HG02852 (cell line): ENCODE results near the gene PRDM16.
"Not testable (repeated sequence)": the region's sequence is repeated elsewhere in the genome, so short reads cannot be mapped to it uniquely, and the experiment has no call there.

ENCODE experiments used
- ATAC-seq: cut with Tn5 transposase; IDR thresholded peaks from one replicate; pipeline ENCODE4 v1.9.1; 2021; ENCODE audit warnings: mild to moderate bottlenecking, moderate library complexity; ENCODE audit not compliant: unreplicated experiment

PRDM16 gene

GRCh38 chr1:3159121-3159520, 90.1 kb downstream of the PRDM16 start:
- no peak for ATAC-seq

DNA sequence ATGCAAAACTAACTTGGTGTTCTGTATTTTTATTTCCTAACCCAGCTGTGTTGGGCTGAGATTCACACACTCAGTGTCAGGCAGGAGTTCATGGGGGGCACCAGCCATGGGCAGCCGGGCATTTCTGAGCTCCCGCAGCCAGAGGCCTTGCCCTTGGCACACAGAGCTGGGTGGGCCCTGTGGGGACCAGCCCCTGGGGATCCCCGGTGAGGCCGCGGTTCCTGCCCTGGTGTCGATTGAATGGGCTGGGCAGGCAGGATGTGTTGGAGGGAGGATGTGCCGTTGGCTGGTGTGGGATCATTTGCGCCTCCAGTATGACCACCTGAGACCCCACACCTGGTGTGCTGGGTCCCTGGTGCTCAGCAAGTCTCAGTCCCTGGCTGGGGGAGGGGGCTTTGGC, 91.0 kb downstream of the PRDM16 start:
- no peak for ATAC-seq

- ATAC-seq: no peak
Observed at GRCh38 chr1:3160647-3161145, 91.7 kb downstream of the PRDM16 start.

- no peak for ATAC-seq
Observed at GRCh38 chr1:3161176-3161840, 92.3 kb downstream of the PRDM16 start.

- no peak for ATAC-seq
Observed at GRCh38 chr1:3162322-3162882, 93.4 kb downstream of the PRDM16 start.

- ATAC-seq: no peak
Observed at GRCh38 chr1:3163356-3163755, 94.4 kb downstream of the PRDM16 start.

DNA sequence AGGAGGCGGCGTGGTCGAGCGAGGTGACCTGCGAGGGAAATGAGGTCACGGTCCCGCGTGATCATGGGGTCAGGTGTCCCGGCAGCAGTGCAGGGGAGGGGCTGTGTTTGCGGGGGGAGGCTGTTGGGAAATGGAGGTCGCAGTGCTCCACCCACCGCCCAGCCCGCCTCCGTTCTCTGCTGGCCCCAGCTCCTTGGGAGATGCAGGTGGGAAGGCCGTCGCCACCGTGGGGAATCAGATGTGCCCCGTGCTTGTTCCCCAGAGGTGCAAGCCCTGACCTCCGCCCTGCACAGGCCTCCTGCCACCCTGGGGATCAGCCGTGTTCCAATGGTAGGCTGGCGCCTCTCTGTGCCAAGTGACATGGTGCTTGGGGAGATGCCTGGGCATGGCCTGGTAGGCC, 95.7 kb downstream of the PRDM16 start:
- ATAC-seq: no peak

- ATAC-seq: not testable (repeated sequence)
Observed at GRCh38 chr1:3165189-3165588, 96.2 kb downstream of the PRDM16 start.

DNA sequence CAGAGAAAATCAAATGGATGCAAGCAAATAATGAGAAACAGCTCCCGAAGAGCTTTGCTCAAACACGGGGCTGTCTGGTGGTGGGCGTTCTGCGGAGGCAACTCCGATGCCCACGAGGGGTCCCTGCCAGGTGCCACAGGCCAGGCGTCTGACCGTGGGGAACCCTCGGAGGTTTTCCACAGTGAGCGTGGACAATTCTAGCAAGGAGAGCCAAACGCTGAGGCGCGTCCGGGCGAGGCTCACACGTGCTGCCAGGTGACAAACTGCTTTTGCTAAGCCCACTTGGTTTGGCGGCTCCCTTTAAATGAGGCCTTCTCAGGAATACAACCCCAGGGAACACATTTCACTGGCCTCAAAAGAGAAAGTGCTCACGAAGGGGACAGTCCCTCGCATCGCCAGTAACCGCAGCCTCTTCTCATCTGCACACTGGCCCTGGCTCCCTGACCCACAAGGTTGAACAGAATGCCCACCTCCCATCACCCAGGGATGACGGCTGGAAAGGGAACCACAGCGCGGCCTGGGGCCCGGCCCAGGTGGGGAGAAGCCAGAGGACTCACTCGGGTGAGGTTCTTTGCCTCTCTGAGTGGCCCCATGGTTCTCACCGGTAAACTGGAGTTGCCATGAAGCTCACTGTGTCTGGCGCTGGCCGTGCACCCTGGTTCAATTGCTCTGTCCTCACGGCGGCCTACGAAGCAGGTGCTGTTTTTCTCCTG, 97.4 kb downstream of the PRDM16 start:
- no peak for ATAC-seq

DNA sequence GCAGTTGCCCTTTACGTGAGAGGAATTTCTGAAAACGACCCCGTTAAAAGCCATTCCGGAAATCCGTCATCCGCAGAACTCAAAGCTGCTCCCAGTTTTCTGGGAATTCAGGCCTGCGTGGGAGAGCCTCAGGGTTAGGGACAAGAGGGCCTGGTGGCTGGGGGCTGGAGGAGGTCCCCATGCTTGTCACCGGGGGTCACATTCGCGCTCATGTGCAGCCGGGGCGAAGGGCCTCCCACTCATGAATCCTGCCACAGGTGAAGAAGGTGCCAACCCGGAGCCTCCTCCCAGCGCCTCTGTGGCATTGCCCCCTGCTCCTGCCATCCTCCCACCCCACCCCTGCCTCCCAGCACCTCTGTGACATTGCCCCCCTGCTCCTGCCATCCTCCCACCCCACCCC, 98.3 kb downstream of the PRDM16 start:
- ATAC-seq: no peak

DNA sequence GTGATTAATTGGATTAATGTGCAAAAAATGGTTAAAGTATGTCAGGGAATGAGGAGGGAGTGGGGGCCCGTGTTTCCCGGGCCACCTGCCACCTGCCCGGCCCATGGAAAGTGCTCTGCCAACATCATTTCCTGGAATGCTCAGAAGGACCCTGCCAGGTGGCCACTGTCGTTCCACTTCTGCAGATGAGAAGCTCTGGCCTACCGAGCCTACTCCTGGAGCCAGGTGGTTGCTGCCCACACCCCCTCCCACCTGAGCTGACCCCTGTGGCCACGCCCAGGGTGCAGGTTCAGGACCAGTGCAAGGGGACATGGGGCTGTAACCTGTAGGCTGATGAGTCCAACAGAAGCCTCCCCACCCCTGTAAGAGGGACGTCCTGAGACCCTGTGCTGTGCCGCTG, 99.7 kb downstream of the PRDM16 start:
- no peak for ATAC-seq

DNA sequence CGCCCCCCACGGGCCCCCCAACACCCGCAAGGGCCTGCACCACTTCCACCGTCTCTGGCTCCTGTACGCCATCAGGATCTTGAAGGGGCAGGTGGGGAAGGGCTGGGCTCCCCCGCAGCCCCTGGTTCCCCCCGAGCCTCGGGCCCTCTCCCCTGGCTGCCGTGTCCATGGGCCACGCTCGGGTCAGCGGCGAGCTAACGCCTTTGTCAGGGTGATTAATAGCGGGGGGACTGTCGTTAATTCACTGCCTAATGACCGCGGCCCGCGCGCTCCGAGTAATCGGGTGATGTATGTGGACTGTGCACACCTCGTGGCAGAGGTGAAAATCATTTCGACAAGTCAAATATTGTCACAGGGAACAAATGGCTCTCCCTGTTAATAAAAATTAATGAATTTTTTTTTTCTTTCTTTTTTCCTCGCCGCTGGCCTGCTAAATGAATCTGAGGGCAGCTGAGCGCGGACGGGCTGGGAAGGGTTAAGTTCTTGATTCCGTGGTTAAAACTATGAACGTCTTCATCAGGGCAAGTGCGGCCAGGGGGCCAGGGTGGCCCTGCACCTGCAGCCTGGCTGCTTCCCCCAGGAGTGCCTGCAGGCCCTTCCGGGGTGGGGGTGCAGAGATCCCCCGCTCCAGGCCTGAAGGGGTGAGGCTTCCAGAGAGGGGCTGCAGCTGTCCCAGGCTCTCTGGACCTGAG, 100.8 kb downstream of the PRDM16 start:
- ATAC-seq: no peak

DNA sequence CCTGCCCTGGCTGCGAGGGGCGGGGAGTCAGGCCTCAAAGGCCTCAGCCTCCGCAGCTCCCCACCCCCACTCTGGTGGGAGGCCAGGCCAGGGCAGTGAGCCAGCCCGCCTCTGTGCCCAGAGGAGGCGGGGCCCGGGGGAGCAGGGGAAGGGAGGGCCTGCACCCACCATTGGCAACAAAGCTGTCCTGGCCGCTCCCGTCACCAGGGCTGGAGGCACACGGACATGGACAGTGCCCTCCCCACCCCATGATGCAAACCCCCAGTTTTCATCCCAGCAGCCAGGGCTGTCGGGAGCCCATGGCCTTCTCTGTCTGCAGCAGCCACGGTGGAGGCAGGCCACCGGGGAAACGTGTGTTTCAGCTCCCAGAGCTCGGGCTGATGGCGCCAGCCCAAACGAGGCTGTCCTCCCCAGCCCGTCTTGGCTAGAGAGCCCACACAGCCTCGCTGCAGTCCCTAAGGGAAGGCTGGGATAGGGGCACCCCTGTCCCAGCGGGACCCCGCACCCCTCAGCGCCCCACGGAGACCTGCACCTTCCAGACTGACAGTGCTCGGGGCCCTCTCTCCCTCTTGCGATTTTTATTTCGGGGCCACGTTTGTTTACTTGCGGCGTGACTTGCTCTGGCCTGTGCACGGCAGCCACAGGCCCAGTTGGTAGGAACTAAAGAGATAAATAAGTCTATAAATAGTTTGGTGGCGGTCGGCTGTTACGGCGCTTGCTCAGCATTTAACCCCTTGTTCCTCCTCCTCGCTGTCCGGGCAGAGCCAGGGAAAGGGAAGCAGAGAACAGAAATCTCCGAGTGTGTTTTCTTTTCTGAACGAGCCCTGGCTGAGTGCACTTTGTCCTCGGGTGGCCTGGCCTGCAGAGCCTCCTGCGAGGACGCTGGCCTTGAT, 101.8 kb downstream of the PRDM16 start:
- ATAC-seq: no peak

- no peak for ATAC-seq
Observed at GRCh38 chr1:3171761-3172160, 102.8 kb downstream of the PRDM16 start.

DNA sequence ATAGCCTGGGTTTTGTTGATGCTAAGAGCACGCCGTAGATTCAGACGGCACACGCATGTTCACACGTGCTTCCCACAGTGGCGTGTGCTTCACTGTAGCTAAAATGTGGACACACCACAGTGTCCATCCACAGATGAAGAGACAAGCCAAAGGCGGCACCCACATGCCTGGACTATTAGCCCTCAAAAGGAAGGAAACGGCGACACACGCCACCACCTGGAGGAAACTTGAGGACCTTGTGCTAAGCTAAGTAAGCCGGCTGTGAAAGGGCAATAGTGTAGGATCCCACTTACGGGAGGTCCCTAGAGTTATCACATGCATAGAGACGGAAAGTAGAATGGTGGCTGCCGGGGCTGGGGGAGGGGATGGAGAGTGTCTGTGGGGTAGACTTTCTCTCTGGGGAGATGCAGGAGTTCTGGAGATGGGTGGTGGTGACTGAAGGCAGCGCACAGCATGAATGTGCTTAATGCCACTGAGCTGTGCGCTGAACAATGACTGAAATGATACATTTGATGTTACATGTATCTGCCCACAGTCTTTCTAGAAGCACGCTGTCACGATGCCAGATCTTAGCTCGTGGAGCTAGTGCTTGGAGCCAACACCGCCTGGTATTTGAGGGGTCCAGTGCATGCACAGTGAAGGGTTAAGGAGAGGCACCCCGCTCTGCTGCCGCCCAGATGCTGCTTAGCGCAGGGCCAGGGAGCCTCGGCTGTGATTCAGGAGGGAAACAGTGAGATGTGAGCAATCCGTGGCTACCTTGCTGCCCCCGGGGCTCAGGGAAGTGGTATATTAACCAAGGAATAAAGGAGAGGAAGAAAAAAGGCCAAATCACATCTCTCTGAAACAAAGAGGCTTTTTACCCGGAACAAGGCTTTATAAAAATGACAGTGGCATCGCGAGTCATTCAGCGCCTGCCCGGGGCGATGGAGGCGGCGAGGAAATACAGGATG, 103.7 kb downstream of the PRDM16 start:
- ATAC-seq: no peak

GRCh38 chr1:3173381-3173980, 104.5 kb downstream of the PRDM16 start:
- no peak for ATAC-seq

DNA sequence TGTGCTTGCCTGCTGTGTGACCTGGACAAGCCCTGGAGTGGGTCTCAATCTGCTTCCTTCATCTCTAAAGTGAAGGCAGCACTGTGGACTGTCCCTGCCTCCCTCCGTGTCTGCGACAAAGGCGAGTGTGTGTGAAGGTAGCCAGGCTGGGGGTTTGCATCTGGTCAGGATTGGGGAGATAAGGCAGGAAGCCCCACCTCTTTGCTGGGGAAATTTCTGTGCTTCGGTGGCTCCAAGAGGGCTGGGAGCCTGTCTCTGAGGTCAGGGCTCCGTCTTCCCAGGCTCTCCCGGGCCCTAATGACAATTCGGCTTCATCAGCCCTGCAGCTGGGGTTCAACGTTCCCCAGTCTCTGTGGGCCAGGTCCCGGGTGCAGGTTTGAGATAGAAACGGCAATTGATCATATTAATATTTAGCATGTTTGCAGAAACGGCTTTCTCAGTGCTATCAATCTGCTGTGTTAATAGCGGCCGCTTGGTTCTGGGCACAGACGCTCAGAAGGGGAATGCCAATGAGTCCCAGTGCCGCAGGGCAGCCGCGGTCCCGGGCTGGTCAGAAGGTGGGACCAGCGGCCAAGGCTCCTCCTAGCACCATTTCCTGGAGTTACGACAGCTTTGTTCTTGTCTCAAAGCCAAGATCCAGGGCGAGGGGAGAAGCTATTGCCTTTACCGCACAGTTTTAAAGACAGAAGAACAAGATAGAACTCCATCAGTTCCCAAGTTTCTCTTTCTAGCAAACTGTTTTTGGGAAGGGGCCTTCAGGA, 105.7 kb downstream of the PRDM16 start:
- no peak for ATAC-seq

DNA sequence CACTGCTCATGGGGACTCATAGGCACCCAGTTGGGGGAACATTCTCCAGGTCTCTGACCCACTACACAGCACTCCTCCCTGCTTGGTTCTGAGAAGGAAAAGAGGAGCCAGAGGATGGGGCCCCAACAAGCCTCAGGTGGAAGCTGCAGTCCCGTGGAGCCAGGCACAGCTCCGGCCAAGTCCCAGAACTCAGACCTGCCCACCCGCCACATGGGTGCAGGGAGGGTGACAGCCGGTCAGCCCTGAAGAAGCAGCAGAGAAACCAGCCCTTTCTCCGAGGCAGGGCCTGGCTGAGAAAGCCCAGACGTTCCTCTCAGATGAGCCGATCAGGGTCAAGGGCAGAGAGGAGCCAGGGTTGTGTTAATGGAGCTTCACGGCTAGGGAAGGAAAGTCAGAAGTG, 106.5 kb downstream of the PRDM16 start:
- ATAC-seq: no peak
